HG02852 (cell line): Measurements from ENCODE around the gene SPAG7.

Experiments
- ATAC-seq: cut with Tn5 transposase; IDR thresholded peaks from one replicate; pipeline ENCODE4 v1.9.1; 2021; ENCODE audit warnings: mild to moderate bottlenecking, moderate library complexity; ENCODE audit not compliant: unreplicated experiment

The SPAG7 gene

DNA sequence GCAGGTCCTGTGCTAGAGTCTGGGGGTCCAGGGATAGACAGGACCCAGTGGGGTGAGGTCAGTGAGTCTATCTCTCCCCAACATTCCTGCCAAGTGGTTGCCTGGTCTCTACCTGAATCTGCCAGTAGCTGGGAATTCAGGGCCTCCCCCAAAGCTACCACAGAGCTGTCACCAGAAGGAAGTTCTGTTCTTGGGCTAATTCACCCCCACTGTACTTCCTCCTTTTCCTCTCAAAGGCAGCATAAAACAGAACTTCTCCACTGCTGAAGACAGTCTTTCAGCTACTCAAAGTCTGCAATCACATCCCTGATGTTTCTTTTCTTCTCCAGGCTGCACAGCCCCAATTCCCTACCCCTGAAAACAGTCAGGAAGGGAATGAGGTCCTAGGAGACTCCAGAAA lies 11.1 kb upstream of the SPAG7 start:
- ATAC-seq = no peak

GRCh38 chr17:4974115-4974670 lies 6.6 kb upstream of the SPAG7 start:
- no peak for ATAC-seq

- no peak for ATAC-seq
Observed at GRCh38 chr17:4973256-4974114, 5.9 kb upstream of the SPAG7 start.

DNA sequence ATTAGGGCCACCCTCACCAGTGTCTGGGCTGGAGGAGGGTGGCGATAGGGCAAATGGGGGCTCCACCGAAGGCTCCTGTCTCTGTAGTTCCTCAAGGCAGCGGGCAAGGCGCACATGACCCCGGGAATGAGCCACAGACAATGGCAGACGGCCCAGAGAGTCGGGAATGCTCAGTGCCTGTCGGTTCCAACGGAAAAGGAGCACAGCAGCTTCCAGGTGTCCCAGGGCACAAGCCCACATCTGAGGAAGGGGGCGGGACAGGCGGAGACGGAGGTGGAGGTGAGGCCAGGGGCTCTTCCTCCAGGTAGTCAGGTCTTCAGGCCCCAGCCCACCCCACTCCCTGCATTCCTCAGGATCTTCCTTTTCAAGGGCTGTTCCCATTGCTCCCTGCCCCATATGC lies 5.1 kb upstream of the SPAG7 start:
- ATAC-seq = no peak

DNA sequence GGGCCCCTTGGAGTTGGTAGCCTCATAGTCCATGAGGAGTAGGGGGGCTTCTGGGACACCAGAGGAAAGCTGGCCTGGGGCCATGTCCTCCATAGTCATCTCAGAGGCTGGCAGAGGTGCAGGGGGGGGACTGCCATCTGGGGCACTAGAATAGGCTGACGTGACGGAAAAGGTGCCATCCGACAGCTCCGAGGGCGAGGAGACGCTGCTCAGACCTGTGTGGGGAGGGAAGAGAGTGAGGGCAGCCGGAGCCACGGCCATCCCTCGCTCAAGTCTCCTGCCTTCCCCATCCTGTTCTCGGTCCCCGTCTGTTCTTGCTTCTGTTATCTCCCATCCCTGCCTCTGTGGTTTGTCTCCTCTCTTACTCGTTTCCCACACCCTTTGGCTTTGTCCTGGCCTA lies 4.7 kb upstream of the SPAG7 start:
- ATAC-seq = no peak

GRCh38 chr17:4971826-4972225 lies 4.2 kb upstream of the SPAG7 start:
- ATAC-seq = no peak

DNA sequence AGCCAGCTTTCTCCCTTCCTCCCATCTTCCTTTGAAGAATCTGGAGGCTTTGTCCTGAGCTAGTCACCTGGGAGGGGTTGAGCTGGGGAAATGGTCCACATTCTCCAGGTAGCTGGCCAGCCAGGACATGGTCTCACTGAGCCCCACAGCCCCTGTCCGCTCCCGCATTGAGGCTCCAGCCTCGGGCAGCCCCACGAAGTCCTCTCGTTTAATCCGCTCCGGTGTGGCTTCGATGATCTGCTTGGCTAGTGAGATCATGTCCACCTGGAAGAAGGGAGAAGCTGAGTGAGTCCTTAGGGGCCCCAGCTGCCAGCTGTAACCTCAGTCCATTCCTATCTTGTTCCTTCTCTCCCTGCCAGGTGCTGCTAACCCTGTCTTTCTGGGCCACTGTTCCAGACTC lies 2.7 kb upstream of the SPAG7 start:
- ATAC-seq = no peak

DNA sequence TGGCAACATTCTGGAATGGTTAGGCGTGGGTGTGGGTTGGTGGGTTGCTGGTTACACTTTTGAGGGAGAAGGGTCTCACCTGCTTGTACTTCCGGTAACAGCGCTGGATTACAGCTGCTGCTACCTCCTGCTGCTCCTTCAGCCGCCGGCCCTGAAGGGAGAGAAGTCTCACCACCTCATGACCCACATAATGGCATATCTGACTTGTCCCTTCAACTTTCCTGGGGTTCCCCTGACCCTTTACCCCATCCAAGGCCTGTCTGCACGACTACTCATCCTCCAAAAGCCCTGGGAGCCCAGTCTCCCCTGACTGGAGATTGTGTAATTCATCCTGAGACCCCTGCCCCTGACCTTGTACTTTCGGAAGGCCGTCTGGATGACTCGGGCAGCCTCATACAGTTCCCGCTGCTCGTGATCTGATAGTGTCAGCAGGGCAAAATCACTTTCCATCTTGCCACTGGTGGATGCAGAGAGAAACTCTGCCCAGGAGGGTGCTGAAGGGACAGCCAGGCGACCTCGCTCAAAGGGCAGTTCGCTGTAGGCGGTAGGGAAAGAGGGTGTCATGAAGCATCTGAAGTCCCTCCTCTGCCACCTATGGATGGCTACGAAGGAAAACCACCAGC lies 2.0 kb upstream of the SPAG7 start:
- no peak for ATAC-seq

- no peak for ATAC-seq
Observed at GRCh38 chr17:4969047-4969550, 1.5 kb upstream of the SPAG7 start.

GRCh38 chr17:4968486-4969046 lies 949 bp upstream of the SPAG7 start:
- ATAC-seq = no peak

DNA sequence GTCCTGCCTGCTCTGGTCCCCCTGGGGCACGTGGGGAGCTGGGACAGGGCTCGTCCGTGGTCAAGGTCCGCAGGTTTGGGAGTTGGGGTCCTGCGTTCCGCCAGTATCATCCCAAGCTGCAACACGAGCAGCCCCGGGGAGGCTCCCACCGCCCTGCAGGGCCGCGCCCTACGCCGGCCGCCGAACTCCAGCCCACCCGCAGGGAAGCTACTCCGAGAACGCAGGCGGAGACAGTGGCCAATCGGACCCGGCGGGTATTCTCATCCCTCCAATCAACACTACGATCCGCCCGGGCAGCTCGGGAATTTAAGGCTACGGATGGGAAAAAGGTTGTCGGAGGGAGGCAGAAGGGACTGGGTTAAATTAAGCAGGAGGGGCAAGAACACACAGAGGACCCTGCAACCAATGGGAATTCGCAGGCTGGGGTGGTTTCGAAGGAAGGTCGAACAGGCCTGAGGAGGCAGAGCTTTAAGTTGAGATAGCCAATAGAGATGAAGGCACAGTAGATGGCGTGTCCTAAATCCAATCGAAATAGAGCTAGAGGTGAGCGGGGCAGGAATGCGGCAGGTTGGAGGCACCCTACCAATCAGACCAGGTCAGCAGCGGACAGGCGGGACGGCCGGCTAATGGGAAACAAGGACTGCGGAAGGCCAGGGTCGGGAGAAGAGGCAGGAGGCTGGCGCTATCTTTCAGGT lies 626 bp downstream of the SPAG7 start:
- ATAC-seq = peak; percentile 82

DNA sequence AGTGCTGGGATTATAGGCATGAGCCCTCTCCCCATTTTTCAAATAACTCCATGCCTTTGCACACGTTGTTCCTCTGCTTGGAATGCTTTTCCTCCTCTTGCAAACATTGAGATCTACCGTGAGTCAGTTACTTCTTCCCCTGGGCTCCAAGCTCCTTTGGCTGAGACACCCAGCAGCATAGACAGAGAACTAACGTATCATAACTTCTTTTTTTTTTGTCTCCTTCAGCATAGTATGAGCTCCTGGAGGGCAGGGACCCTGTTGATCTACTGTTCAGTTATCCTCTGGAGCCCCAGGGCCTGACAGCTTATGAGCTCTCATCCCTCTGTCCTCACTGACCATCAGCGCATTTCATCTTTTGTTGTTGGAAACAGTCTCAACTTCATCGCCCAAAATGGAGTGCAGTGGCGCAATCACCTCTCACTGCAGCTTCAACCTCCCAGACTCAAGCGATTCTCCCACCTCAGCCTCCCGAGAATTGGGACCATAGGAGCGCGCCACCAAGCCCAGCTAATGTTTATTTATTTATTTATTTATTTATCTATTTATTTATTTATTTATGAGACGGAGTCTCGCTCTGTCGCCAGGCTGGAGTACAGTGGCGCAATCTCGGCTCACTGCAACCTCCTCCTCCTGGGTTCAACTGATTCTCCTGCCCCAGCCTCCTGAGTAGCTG lies 2.2 kb downstream of the SPAG7 start:
- no peak for ATAC-seq

DNA sequence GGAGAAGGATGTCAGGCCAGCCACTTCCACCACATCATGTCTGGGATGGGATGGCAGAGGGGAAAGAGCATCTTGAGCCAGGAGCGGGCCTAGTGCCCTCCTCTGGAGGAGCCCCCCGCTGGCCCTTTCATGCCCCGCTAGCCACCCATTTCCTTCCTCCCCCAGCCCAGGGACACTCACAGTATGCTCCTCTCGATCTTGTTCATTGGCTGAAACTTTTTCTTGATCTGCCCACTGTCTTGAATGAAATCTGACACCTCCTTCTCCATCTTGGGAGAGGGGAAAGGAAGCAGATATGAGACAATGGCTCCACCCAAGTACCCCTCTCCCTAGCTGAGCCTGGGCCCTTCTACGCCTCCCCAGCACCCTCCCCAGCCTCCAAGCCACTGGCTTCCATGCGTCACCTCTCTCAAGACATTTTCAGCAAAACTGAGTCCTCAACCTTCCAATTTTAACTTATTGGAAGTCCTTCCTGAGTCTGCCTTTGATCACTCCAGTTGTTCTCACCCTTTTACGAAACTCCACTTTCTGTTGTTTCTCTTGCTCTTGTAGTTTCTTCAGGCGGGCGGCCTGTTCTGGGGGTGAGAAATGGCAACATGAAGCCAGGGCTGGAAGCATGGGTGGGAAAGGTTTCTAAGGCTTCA lies 7.2 kb downstream of the SPAG7 start:
- no peak for ATAC-seq

DNA sequence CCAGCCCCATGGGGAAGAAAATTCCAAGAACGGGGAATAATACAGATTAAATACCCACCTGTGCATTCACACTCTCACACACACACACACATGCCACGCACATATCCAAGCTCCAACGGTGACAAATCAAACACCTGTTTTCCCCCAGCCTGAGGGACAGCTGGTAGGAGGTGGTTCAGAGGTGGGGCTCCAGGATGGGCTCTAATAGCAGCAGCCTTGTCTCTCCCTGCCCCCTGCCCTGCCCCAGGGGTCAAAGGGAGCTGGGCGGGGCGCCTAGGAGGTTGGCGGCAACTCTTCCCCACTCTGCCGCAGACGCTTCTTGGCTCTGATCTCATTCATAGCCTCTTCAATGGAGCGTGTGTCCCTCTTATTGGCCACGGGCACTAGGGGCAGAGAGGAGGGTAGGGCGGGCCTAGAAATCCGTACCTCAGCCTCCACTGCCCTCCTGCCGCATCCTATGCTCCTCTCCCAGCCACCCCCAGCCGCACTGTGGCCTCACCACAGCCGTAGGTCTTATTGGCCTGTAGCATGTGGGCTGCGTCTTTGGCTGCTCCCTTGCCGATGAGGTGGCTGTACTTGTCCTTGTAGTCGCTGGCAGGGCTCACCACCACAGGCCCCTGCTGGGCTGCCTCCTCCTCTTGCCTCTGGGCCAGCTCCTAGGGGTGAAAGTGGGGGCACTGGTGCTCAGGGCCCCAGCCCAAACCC lies 8.2 kb downstream of the SPAG7 start:
- ATAC-seq = no peak

GRCh38 chr17:4958102-4958501 lies 9.5 kb downstream of the SPAG7 start:
- ATAC-seq = no peak

- no peak for ATAC-seq
Observed at GRCh38 chr17:4956493-4957061, 11.0 kb downstream of the SPAG7 start.

GRCh38 chr17:4955091-4955490 lies 12.5 kb downstream of the SPAG7 start:
- ATAC-seq = no peak

GRCh38 chr17:4953451-4953961 lies 14.1 kb downstream of the SPAG7 start:
- no peak for ATAC-seq

GRCh38 chr17:4951486-4951885 lies 16.1 kb downstream of the SPAG7 start:
- ATAC-seq = no peak
